Prostate gland (tissue), 2 donors: ENCODE results near the gene CSAD. TPM values are rescaled to one million over a fixed set of nuclear protein-coding genes. Genes with fewer than 3 reads are reported as not detected.

ENCODE experiments used
- DNase-seq: peaks from one replicate; pipeline ENCODE4 v3.0.0-alpha.2; 2019; ENCODE audit warnings: low spot score
- H3K27ac ChIP-seq, 2 donors: fragments of 200-600 bp; sonication (generic); 2 replicates each; pipeline ENCODE4 v1.5.1; 2017 to 2019
- H3K27me3 ChIP-seq: fragments of 200-600 bp; sonication (generic); replicated peaks from 2 replicates; pipeline ENCODE4 v1.5.1; 2019; ENCODE audit not compliant: insufficient read depth
- H3K36me3 ChIP-seq, 2 donors: fragments of 200-600 bp; sonication (generic); 1 replicate in 1 of 2; 2 replicates in 1 of 2; pipeline versions ENCODE4 v1.5.1 to v1.8.1; 2017 to 2019
- H3K4me1 ChIP-seq: fragments of 200-600 bp; sonication (generic); replicated peaks from 2 replicates; pipeline ENCODE4 v1.5.1; 2019
- H3K4me3 ChIP-seq, 2 donors: fragments of 200-600 bp; sonication (generic); 2 replicates each; pipeline ENCODE4 v1.5.1; 2017 to 2019
- H3K9me3 ChIP-seq: fragments of 200-600 bp; sonication (generic); 2 replicates; pipeline ENCODE4 v1.5.1; 2017
- POLR2A ChIP-seq: fragments of 450-650 bp; IDR thresholded peaks from one replicate; pipeline ENCODE4 v1.6.1; 2016; ENCODE audit warnings: antibody characterized with exemption, mild to moderate bottlenecking
- POLR2AphosphoS5 ChIP-seq: sonication (generic); formaldehyde crosslinking; IDR thresholded peaks from one replicate; pipeline ENCODE4 v1.6.1; 2017; ENCODE audit warnings: antibody characterized with exemption
- WGBS: methylation state at CpG from one replicate; pipeline ENCODE4 v1.1.5; 2018; 5-methylcytosine and 5-hydroxymethylcytosine counted together
- intact Hi-C: fragments of 100-400 bp; cut with DNase I; formaldehyde crosslinking; loops from one replicate; pipeline ENCODE4 v1.14.2; 2022
- total RNA-seq, 2 donors: library from RNA; depleted of rRNA; stranded (reverse); fragments of >200 nt; gene quantifications; one replicate each; pipeline ENCODE4 v1.1.0, GENCODE V29; 2016
- TF ChIP-seq, protein P1 (sequence below), 4 experiments: fragments of 200-600 bp in 2 of 4; fragments of 450-650 bp in 2 of 4; sonication (generic) in 2 of 4; IDR thresholded peaks; 1 replicate in 3 of 4; 2 replicates in 1 of 4; pipeline ENCODE4 v1.5.1; 2016 to 2019; ENCODE audit warnings: antibody characterized with exemption in 4 of 4, mild to moderate bottlenecking in 2 of 4, moderate library complexity in 2 of 4

CSAD gene
- total RNA-seq, 2 donors from 2014 or later, result 30.8 to 92.5 TPM

- H3K36me3 ChIP-seq, result peaks cover 6 to 14% of the 10 kb centered on the region in 2 donors
- H3K9me3 ChIP-seq, result no peaks in the 10 kb centered on the region
- no peak overlapping the region for H3K27ac ChIP-seq
- intact Hi-C loops, result loop anchor here (2.0 kb wide), 1 partner anchor 39 kb away; no protein-coding TSS in a partner anchor
- H3K27me3 ChIP-seq, result no peaks in the 10 kb centered on the region
- H3K4me3 ChIP-seq, result no peak overlapping the region
- no peak for DNase-seq
- WGBS, result 84% methylated on average over 13 of the region's 13 CpGs
- H3K4me1 ChIP-seq, result peaks cover 7% of the 10 kb centered on the region
- TF ChIP-seq POLR2A, result no peak
- TF ChIP-seq, protein P1, sequence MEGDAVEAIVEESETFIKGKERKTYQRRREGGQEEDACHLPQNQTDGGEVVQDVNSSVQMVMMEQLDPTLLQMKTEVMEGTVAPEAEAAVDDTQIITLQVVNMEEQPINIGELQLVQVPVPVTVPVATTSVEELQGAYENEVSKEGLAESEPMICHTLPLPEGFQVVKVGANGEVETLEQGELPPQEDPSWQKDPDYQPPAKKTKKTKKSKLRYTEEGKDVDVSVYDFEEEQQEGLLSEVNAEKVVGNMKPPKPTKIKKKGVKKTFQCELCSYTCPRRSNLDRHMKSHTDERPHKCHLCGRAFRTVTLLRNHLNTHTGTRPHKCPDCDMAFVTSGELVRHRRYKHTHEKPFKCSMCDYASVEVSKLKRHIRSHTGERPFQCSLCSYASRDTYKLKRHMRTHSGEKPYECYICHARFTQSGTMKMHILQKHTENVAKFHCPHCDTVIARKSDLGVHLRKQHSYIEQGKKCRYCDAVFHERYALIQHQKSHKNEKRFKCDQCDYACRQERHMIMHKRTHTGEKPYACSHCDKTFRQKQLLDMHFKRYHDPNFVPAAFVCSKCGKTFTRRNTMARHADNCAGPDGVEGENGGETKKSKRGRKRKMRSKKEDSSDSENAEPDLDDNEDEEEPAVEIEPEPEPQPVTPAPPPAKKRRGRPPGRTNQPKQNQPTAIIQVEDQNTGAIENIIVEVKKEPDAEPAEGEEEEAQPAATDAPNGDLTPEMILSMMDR (IDR thresholded peaks at IDR 0.05), result peak in 1 of 4 experiments; percentile 14
Observed at GRCh38 chr12:53211476-53212381, 31.0 kb upstream of the CSAD start.

GRCh38 chr12:53210843-53211242, 30.1 kb upstream of the CSAD start:
- H3K27ac ChIP-seq, result no peak overlapping the region
- no peaks in the 10 kb centered on the region for H3K9me3 ChIP-seq
- no peak for DNase-seq
- H3K27me3 ChIP-seq, result no peaks in the 10 kb centered on the region
- H3K36me3 ChIP-seq, result peaks cover 6 to 14% of the 10 kb centered on the region in 2 donors
- 74% methylated on average over 4 of the region's 4 CpGs for WGBS
- no peaks in the 10 kb centered on the region for H3K4me1 ChIP-seq
- intact Hi-C loops, result no loop called here
- H3K4me3 ChIP-seq, result no peak overlapping the region
- no peak for TF ChIP-seq POLR2A
- TF ChIP-seq, protein P1 (IDR thresholded peaks at IDR 0.05), result no peak
- no peak for TF ChIP-seq POLR2AphosphoS5

DNA sequence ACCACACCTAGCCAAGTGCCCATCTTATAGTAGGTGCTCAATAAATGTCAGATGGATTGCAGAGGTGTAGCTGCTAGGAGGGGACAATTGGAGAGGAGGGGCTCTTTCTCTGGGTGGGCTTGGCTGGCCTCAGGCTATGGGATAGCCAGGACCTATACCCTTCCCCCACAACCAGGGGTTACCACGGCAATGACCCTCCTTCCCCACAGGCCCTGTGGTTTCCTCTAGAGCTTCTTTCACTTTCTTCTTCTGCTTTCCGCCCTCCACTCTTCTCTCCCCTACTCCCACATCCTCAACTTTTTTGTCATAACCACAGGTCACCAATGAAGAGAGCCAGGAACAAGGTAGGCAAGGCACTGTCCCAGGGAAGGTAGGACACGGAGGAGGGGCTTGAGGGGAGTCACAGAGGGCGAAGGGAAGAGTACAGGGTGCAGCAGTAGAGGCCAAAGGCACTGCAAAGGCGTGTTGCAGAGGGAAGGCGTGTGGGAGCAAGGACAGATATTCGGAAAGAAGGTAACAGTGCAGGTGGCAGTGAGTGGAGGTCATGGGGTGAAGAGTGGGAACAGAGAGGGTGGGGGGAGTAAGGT, 28.2 kb upstream of the CSAD start:
- H3K27me3 ChIP-seq, result no peaks in the 10 kb centered on the region
- H3K4me1 ChIP-seq, result no peaks in the 10 kb centered on the region
- H3K4me3 ChIP-seq, result no peak overlapping the region
- H3K36me3 ChIP-seq, result peaks cover 0 to 14% of the 10 kb centered on the region in 2 donors
- TF ChIP-seq, protein P1 (IDR thresholded peaks at IDR 0.05), result no peak
- no peak for TF ChIP-seq POLR2AphosphoS5
- TF ChIP-seq POLR2A, result no peak
- H3K27ac ChIP-seq, result no peak overlapping the region
- no peaks in the 10 kb centered on the region for H3K9me3 ChIP-seq
- intact Hi-C loops, result no loop called here
- WGBS, result 75% methylated on average over 7 of the region's 7 CpGs
- no peak for DNase-seq

- H3K27ac ChIP-seq, result no peak overlapping the region
- DNase-seq, result no peak
- H3K4me1 ChIP-seq, result no peaks in the 10 kb centered on the region
- TF ChIP-seq POLR2AphosphoS5 (no peak), POLR2A (no peak)
- TF ChIP-seq, protein P1 (IDR thresholded peaks at IDR 0.05), result no peak
- H3K36me3 ChIP-seq, result peaks cover 0 to 14% of the 10 kb centered on the region in 2 donors
- intact Hi-C loops, result no loop called here
- WGBS, result 63% methylated on average over 2 of the region's 2 CpGs
- no peak overlapping the region for H3K4me3 ChIP-seq
- no peaks in the 10 kb centered on the region for H3K9me3 ChIP-seq
- H3K27me3 ChIP-seq, result no peaks in the 10 kb centered on the region
Observed at GRCh38 chr12:53208435-53208834, 27.7 kb upstream of the CSAD start.
